Superior temporal gyrus (tissue), 1 donor: ENCODE measurements around the gene SLC22A17.

Experiments used
- DNase-seq: peaks from one replicate; pipeline ENCODE4 v3.0.0-alpha.2; 2016; ENCODE audit errors: extremely low spot score

Gene SLC22A17

DNA sequence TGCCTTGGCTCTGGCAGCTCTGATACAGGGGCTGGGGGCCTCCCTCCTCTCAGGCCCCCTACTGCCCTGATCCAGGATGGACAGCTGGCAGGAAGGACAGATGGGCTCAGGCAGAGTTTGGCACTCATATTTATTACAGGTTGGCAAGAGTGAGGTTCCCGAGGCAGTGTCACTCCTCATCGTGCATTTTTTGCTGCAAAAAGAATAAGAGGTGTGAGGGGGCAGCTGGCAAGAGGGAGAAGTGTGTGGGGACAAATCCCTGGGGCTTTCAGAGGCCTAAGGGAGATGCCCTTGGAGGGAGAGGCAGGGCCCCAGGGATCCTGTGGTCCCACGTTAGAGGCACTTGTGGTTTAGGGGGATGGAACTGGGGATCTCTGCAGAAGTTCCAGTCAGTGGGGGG is 29.2 kb upstream of the SLC22A17 start:
- DNase-seq = no peak

DNA sequence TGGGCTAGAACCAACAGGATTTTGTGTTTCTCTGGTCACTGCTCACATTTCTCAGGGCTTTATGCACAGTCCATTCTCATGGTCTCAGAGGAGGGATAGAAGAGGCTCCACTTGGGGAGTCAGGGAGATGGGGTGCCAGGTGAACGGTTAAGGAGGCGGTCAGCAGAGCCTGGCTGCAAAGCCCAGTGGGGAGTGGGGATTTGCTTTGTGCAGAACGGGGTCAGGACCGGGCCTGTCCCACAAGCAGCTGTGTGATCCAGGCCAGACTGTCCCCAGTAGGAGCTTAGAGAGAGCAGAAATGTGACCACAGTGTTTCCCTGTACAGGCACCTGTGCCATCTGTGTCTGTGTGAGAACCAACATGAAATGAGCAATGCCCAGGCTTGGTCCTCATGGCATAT is 28.3 kb upstream of the SLC22A17 start:
- no peak for DNase-seq

DNA sequence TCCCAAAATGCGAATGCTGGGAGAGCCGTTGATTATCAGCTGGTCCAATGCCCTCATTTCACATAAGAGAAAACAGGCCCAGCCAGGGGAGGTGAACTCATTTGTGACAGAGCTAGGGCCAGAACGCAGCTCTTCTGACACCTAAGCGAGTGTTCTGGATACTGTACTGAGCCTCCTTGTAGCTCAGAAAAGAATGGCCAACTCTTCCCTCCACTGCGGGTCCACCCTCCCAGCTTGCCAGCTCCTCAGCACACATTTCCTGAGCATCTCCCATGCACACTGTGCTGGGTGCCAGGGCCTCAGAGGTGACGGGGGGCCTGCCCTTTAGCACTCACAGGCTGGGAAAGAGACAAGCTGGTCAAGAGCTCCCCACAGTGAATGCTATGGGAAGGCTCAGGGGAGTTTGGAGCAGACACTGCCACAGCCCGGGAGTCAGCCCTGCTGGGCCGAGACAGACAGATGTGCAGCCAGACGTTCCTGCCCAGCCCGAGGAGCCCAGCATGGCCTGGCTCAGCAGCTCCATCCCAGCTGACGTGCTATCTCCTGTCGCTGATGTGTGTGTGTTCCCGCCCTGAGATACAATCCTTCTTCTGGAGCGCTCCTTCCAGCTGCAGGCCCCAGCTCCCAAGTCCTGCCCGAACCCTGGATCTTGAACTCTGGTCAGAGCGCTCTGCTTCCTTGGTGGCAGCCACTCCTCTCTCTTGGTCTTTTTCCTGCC is 27.7 kb upstream of the SLC22A17 start:
- DNase-seq = no peak

- DNase-seq = peak; percentile 61
Measured at GRCh38 chr14:23379366-23380196, 26.9 kb upstream of the SLC22A17 start.

DNA sequence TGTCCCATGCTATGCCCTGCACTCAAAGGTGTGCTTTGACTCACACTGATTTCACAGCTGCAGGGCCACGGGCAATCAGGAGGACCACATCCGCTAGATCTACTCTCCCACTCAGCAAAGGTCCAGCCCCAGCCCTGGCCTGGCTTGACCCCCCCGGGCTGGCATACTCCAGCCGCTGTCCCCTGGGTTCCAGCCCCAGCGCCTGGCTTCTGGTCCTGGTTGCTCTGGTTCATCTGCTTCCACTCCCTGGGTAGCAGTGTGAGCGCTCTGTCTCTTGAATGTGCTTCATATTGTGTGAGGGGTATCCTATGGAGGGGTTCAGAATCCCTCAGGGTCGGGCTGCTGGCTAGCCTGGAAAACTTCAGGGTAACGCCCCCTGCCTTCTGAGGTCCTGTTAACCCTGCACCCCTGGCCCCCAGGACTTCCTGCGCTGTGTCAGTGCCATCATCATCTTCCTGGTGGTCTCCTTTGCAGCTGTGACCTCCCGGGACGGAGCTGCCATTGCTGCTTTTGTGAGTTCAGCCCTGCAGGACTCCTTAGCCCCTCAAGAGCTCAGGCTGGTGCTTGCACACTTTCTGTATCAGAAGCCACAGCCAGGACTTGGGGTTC is 26.0 kb upstream of the SLC22A17 start:
- no peak for DNase-seq

GRCh38 chr14:23377573-23378563 is 25.2 kb upstream of the SLC22A17 start:
- peak; percentile 44 for DNase-seq

GRCh38 chr14:23377198-23377550 is 24.5 kb upstream of the SLC22A17 start:
- no peak for DNase-seq

GRCh38 chr14:23376482-23377197 is 24.0 kb upstream of the SLC22A17 start, which contains the start of gene CMTM5:
Gene CMTM5 (plus strand): TSS chr14:23377046. CDS start chr14:23377252, 206 bp downstream.
- peak; percentile 94 for DNase-seq

- no peak for DNase-seq
Measured at GRCh38 chr14:23375527-23376251, 23.0 kb upstream of the SLC22A17 start.

- no peak for DNase-seq
Measured at GRCh38 chr14:23373041-23373440, 20.4 kb upstream of the SLC22A17 start.

DNA sequence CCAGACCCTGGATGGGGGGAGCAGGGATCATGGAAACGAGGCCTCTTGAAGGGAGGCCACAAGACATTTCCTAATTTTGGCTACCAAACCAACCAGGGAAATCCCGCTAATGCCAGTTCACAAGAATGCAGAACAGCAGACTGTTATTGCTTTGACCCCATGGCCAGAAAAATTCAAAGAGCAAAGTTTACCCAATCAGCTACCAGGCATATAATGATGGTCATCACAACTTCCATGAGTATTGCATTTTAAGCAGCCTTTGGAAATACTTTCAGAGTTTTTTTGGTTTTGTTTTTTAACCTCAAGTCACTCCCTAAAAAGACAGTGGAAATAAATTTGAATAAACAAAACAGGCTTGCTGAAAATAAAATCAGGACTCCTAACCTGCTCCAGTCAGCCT is 19.8 kb upstream of the SLC22A17 start, which contains the start of gene IL25:
Gene IL25, plus strand, starts transcription at position 301 of the 400 bp plus-strand sequence.
- DNase-seq = no peak

DNA sequence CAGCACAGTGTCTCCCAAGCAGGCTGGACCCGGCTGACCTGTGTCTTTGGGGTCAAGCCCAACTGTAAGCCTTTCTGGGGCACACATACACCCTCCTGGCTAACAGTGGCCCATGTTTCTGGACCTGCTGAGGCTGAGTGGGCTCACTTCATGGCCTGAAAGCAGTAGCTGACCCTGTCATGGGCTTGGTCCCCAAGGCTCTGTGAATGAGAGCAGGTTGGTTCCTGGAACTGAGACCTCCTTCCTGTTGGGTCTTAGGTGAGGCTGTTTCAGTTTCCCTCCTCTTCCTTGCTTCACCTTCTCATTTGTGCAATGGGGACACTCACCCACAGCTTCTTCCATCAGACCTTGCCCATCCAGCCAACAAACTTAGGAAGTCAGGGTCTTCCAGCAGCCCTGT is 19.2 kb upstream of the SLC22A17 start:
- no peak for DNase-seq

DNA sequence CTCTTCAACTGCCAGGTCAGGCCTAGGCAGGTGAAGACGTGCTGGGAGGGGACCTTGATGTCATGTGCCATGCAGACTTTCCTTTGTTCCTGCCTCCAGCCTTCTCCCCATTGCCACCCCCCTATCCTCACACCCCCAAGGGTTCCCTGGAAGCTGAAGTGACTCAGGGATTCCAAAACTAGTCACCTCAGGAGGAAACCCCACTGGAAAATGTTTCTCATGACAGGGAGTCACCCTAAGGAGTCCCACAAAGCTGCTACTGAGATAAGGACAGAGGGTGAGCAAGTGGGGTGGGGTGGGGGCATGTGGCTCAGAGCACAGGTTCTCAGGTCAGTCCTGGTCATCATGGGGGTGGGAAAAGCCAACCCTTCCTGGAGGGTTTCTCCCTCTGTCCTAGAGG is 17.5 kb upstream of the SLC22A17 start:
- DNase-seq = no peak

DNA sequence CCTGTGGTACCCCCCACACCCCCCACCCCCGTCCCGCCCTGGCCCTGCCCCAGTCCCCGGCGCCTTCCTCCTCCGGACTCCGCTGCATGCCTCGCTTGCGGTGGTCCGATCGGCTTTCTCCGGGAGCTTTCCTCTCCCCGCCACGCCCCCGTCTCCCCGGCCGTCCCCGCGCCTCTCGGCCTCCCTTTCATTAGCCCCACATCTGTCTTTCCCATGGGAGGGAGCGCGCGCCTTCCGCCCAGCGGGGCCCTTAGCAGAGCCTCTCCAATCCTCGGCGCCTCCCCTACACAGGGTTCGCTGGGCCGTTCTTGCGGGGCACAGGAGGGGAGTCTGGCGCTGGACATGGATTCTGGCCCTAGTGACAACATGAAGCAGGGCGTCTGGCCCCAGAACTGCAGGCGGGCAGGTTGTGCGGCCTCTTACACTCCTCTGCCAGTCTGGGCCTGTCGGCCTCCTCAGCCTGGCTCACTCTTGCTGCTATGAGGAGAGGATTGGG is 13.8 kb upstream of the SLC22A17 start:
- DNase-seq = peak; percentile 58

- peak; percentile 61 for DNase-seq
Measured at GRCh38 chr14:23365732-23366425, 13.2 kb upstream of the SLC22A17 start.

DNA sequence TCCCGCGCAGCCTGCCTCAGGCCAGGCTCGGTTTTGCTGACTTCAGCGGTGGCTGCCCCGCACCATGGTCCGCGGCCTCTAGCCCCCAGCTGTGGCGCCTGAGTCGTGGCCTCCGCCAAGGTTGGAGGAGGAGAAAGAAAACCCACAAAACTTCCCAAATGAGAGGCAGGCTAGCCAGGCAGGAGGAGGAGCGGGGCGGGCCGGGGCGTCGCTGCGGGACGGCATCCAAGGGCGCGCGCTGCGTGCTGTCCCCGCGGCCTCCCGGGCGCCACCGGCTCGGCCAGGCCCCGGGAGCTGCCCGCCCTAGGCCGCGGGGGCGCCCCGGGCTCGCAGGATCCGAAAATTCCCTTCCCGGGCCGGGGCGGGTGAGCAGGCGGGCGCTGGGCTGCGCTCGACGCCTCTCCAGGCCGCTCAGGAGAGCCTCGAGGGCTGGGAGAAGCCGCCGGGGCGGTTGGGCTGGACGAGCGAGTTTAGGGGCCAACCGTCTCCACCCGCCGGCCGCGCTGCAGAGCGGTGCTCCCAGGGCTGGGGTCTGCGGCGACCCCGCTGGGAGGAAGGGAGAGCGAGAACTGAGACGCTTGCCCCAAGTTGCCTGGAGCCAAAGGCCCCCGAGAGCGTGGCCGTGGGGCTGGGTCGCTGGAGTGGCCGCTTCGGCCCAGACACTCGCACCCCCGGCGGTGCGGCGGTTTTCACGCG is 12.5 kb upstream of the SLC22A17 start, which contains the start of gene EFS:
Gene EFS, minus strand, starts transcription at position 137 of the 696 bp plus-strand sequence. CDS start 147 bp downstream, outside the sequence.
- DNase-seq = peak; percentile 43

GRCh38 chr14:23364164-23365035 is 11.7 kb upstream of the SLC22A17 start:
- DNase-seq = peak; percentile 85
